Astrocyte of the spinal cord (primary cell): ENCODE measurements around the gene PAX8.
"Not testable (repeated sequence)": the region's sequence is repeated elsewhere in the genome, so short reads cannot be mapped to it uniquely, and the experiment has no call there.

Experiments used
- DNase-seq: peaks from one replicate; pipeline ENCODE4 v3.0.0; 2011; ENCODE audit warnings: low read depth, low spot score
- H3K4me3 ChIP-seq: 2 replicates; pipeline ENCODE4 v1.5.1; 2011; ENCODE audit warnings: low read depth, mild to moderate bottlenecking, low read length, moderate library complexity
- in situ Hi-C: cut with HindIII; loops from 2 replicates; pipeline ENCODE4 v1.10.0; 2017; ENCODE audit warnings: low sequenced_read_pairs
- TF ChIP-seq, protein P1 (sequence below): IDR thresholded peaks from 2 replicates; pipeline ENCODE4 v1.5.1; 2012; ENCODE audit warnings: low read depth, mild to moderate bottlenecking, low read length, inconsistent platforms

The PAX8 gene

DNA sequence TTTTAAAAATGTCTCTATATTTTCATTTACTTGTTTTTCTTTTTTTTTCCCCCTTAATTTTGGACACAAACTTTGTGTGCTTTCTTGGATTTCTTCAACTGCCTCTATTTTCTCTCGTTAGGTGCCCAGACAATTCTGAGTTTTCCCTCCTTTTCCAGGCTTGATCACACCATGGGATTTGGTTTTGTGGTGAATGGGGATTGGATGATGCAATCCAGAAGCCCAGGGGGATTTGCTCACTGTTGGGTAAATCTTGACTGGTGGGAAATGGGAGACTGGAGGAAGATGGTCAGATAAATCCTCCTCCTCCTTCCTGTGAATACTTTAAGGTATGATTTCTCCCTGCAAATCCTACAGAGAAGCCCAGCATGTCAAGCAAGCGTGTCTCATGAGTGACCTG is 19.5 kb upstream of the PAX8 start:
- no peak overlapping the region for H3K4me3 ChIP-seq
- DNase-seq, result no peak
- in situ Hi-C loops, result no loop called here
- TF ChIP-seq, protein P1, sequence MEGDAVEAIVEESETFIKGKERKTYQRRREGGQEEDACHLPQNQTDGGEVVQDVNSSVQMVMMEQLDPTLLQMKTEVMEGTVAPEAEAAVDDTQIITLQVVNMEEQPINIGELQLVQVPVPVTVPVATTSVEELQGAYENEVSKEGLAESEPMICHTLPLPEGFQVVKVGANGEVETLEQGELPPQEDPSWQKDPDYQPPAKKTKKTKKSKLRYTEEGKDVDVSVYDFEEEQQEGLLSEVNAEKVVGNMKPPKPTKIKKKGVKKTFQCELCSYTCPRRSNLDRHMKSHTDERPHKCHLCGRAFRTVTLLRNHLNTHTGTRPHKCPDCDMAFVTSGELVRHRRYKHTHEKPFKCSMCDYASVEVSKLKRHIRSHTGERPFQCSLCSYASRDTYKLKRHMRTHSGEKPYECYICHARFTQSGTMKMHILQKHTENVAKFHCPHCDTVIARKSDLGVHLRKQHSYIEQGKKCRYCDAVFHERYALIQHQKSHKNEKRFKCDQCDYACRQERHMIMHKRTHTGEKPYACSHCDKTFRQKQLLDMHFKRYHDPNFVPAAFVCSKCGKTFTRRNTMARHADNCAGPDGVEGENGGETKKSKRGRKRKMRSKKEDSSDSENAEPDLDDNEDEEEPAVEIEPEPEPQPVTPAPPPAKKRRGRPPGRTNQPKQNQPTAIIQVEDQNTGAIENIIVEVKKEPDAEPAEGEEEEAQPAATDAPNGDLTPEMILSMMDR, result no peak

- TF ChIP-seq, protein P1, result peak; percentile 46
- DNase-seq, in situ Hi-C loops, H3K4me3 ChIP-seq: not testable (repeated sequence)
Measured at GRCh38 chr2:113297590-113297989, 18.9 kb upstream of the PAX8 start.

- in situ Hi-C loops, result no loop called here
- TF ChIP-seq, protein P1, result no peak
- H3K4me3 ChIP-seq, result no peak overlapping the region
- DNase-seq, result no peak
Measured at GRCh38 chr2:113291191-113291590, 12.5 kb upstream of the PAX8 start.

DNA sequence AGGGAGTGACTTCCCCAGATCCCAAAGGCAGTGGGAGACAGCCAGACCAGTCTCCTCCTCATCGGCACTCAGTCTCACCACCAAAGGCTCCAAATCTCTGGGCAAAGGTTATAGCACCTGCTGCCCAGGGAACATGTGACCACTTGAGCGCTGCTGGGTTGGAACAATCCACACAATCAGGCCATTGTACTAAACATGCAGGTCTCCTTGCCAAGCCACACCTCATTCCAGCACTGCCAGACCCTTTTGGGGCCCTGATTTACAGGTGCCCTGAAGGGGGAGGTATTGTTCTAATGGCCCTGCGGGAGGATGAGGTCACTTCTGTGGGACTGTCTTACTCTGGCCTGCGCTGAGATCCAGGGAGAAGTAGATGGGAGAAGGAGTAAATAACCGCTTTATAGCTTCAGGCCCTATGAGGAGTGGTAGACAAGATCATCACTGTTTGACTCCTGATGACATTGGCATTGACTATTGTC is 10.0 kb upstream of the PAX8 start:
- DNase-seq, in situ Hi-C loops, H3K4me3 ChIP-seq: not testable (repeated sequence)

DNA sequence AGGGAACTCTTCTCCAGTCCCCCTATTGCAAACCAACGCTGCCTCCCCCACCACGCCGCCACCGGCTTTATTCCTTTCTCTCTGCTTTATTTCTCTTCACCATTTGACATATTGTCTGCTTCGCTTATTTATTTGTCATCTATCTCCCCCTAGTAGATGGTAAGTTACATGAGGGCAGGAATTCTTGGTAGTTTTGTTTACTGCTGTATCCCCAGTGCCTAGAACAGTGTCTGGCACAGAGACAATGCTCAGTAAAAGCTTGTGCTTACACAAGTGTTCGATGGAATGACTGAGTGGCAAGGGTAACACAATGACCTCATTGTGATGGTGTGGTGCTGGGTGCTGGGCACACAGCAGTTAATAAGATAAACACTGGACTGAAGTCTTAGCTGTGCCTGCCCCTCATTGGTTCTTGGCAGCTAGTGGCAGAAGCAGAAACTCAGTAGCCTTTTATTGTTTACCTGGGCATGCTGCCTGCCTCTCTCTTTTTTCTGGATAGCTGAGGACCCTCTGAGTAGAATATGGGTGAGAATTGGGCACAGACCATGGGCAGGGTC is 9.5 kb upstream of the PAX8 start:
- H3K4me3 ChIP-seq, DNase-seq, in situ Hi-C loops: not testable (repeated sequence)

DNA sequence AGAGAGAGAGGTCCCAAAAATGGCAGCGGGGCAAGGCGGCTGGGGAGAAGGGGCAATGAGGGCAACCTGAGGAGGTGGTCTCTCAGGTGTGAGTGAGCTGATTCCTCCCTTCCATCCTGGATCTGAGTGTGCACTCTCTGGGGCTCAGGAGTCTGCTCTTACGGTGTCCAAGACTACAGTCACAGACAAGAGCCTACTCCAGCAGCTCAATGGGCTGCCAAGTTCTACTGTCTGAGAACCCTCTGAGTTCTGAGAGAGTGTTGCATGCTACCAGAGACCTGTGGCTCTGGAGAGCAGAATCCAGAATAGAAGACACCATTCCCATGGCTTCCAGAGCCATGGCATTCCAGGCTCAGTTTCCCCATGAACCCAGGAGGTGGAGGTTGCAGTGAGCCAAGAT is 7.1 kb upstream of the PAX8 start:
- H3K4me3 ChIP-seq, result no peak overlapping the region
- TF ChIP-seq, protein P1, result no peak
- no peak for DNase-seq
- in situ Hi-C loops, result no loop called here

- H3K4me3 ChIP-seq, in situ Hi-C loops: not testable (repeated sequence)
- DNase-seq, result peak; percentile 79
Measured at GRCh38 chr2:113284999-113285398, 6.3 kb upstream of the PAX8 start.

- TF ChIP-seq, protein P1, result no peak
- DNase-seq, result peak; percentile 61
- in situ Hi-C loops, result no loop called here
- H3K4me3 ChIP-seq, result no peak overlapping the region
Measured at GRCh38 chr2:113284476-113284875, 5.8 kb upstream of the PAX8 start.
